PFSK-1 (cell line): Measurements from ENCODE around the gene AMER2.

ENCODE experiments used
- FOXP2 ChIP-seq: optimal IDR thresholded peaks from 2 replicates; pipeline ENCODE3; 2011; ENCODE audit warnings: borderline replicate concordance, control low read depth, inconsistent platforms; ENCODE audit not compliant: insufficient read depth; ENCODE audit errors: extremely low read length, extremely low read depth
- POLR2AphosphoS5 ChIP-seq: IDR thresholded peaks from 2 replicates; pipeline ENCODE4 v1.6.1; 2012; ENCODE audit warnings: low read depth, mild to moderate bottlenecking, control low read depth, low read length, moderate library complexity
- TAF1 ChIP-seq: IDR thresholded peaks from 2 replicates; pipeline ENCODE4 v1.6.1; 2012; ENCODE audit warnings: low read length, control low read depth, borderline replicate concordance; ENCODE audit not compliant: insufficient read depth
- TF ChIP-seq, protein P1 (sequence below), 2 experiments: IDR thresholded peaks; 2 replicates each; pipeline versions ENCODE4 v1.6.1 to v1.8.0; 2011 to 2012; ENCODE audit warnings: low read depth in 2 of 2, low read length in 2 of 2, control low read depth in 1 of 2, inconsistent platforms in 1 of 2, mild to moderate bottlenecking in 1 of 2, moderate library complexity in 1 of 2; ENCODE audit not compliant: insufficient read depth in 1 of 2

GRCh38 chr13:25137788-25138115 lies 34.3 kb downstream of the AMER2 start:
- TF ChIP-seq, protein P1, sequence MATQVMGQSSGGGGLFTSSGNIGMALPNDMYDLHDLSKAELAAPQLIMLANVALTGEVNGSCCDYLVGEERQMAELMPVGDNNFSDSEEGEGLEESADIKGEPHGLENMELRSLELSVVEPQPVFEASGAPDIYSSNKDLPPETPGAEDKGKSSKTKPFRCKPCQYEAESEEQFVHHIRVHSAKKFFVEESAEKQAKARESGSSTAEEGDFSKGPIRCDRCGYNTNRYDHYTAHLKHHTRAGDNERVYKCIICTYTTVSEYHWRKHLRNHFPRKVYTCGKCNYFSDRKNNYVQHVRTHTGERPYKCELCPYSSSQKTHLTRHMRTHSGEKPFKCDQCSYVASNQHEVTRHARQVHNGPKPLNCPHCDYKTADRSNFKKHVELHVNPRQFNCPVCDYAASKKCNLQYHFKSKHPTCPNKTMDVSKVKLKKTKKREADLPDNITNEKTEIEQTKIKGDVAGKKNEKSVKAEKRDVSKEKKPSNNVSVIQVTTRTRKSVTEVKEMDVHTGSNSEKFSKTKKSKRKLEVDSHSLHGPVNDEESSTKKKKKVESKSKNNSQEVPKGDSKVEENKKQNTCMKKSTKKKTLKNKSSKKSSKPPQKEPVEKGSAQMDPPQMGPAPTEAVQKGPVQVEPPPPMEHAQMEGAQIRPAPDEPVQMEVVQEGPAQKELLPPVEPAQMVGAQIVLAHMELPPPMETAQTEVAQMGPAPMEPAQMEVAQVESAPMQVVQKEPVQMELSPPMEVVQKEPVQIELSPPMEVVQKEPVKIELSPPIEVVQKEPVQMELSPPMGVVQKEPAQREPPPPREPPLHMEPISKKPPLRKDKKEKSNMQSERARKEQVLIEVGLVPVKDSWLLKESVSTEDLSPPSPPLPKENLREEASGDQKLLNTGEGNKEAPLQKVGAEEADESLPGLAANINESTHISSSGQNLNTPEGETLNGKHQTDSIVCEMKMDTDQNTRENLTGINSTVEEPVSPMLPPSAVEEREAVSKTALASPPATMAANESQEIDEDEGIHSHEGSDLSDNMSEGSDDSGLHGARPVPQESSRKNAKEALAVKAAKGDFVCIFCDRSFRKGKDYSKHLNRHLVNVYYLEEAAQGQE (IDR thresholded peaks at IDR 0.05; ENCODE audit: insufficient read depth in 1 of 2, low read depth in 2 of 2, low read length in 2 of 2), result no peak
- TF ChIP-seq FOXP2 (no peak), POLR2AphosphoS5 (no peak), TAF1 (no peak)
